ENCODE data around the gene CARD18. TPM values are rescaled to one million over a fixed set of nuclear protein-coding genes. Genes with fewer than 3 reads are reported as not detected.
"Not testable (repeated sequence)": the region's sequence is repeated elsewhere in the genome, so short reads cannot be mapped to it uniquely, and the experiment has no call there.

Gene CARD18
- total RNA-seq, 1 donor = not detected

GRCh38 chr11:105135883-105136282 lies 3.7 kb downstream of the CARD18 start:
- no peak for DNase-seq (ENCODE audit: low read depth in 2 of 3, low spot score in 2 of 3)

GRCh38 chr11:105132716-105133511 lies 6.7 kb downstream of the CARD18 start:
- DNase-seq (ENCODE audit: low read depth in 2 of 3, low spot score in 2 of 3) = no peak

- DNase-seq (ENCODE audit: low read depth in 2 of 3, low spot score in 2 of 3) = no peak
Observed at GRCh38 chr11:105130189-105130813, 9.3 kb downstream of the CARD18 start.

GRCh38 chr11:105124756-105125155 lies 14.8 kb downstream of the CARD18 start:
- no peak for DNase-seq (ENCODE audit: low read depth in 2 of 3, low spot score in 2 of 3)

- no peak for DNase-seq (ENCODE audit: low read depth in 2 of 3, low spot score in 2 of 3)
Observed at GRCh38 chr11:105111145-105111944, 28.2 kb downstream of the CARD18 start.

- DNase-seq (ENCODE audit: low read depth in 2 of 3, low spot score in 2 of 3) = no peak
Observed at GRCh38 chr11:105110688-105111030, 28.9 kb downstream of the CARD18 start.

GRCh38 chr11:105109855-105110687 lies 29.5 kb downstream of the CARD18 start:
- DNase-seq (ENCODE audit: low read depth in 2 of 3, low spot score in 2 of 3) = no peak

- no peak for DNase-seq (ENCODE audit: low read depth in 2 of 3, low spot score in 2 of 3)
Observed at GRCh38 chr11:105109321-105109720, 30.2 kb downstream of the CARD18 start.

GRCh38 chr11:105108247-105108646 lies 31.3 kb downstream of the CARD18 start:
- DNase-seq (ENCODE audit: low read depth in 2 of 3, low spot score in 2 of 3) = no peak

- DNase-seq (ENCODE audit: low read depth in 2 of 3, low spot score in 2 of 3) = not testable (repeated sequence)
Observed at GRCh38 chr11:105107226-105107825, 32.2 kb downstream of the CARD18 start.

- DNase-seq (ENCODE audit: low read depth in 2 of 3, low spot score in 2 of 3) = no peak
Observed at GRCh38 chr11:105106140-105106539, 33.4 kb downstream of the CARD18 start.

- DNase-seq (ENCODE audit: low read depth in 2 of 3, low spot score in 2 of 3) = no peak
Observed at GRCh38 chr11:105104292-105104691, 35.3 kb downstream of the CARD18 start.

GRCh38 chr11:105103336-105103735 lies 36.2 kb downstream of the CARD18 start:
- no peak for DNase-seq (ENCODE audit: low read depth in 2 of 3, low spot score in 2 of 3)

GRCh38 chr11:105102079-105102581 lies 37.4 kb downstream of the CARD18 start:
- DNase-seq (ENCODE audit: low read depth in 2 of 3, low spot score in 2 of 3) = not testable (repeated sequence)

- no peak for DNase-seq (ENCODE audit: low read depth in 2 of 3, low spot score in 2 of 3)
Observed at GRCh38 chr11:105100981-105101630, 38.5 kb downstream of the CARD18 start.

- DNase-seq (ENCODE audit: low read depth in 2 of 3, low spot score in 2 of 3) = peak in 2 of 3 donors; percentile 34 to 42
Observed at GRCh38 chr11:105100206-105100605, 39.4 kb downstream of the CARD18 start.

- DNase-seq (ENCODE audit: low read depth in 2 of 3, low spot score in 2 of 3) = not testable (repeated sequence)
Observed at GRCh38 chr11:105099594-105099993, 40.0 kb downstream of the CARD18 start.

- no peak for DNase-seq (ENCODE audit: low read depth in 2 of 3, low spot score in 2 of 3)
Observed at GRCh38 chr11:105092256-105093239, 47.0 kb downstream of the CARD18 start.
